Activated B cell treated with CpG ODN at 0.5 μM for 24 hours (primary cell): ENCODE results near the gene PPIL4. TPM values are rescaled to one million over a fixed set of nuclear protein-coding genes. Genes with fewer than 3 reads are reported as not detected.
A peak's percentile ranks its signal among the peaks of the same experiment; 100 is the strongest.

Experiments
- ATAC-seq: fragments of 200-7000 bp; cut with Tn5 transposase; one replicate; pipeline ENCODE4 v1.10.0; 2021; ENCODE audit warnings: low read depth, mild to moderate bottlenecking, moderate library complexity
- CTCF ChIA-PET: fragments of 350-600 bp; sonication (Branson Sonifier 250); formaldehyde crosslinking; loops from one replicate; lab custom pipeline; 2021; ENCODE audit warnings: antibody characterized with exemption; lab: Charles Lee
- POLR2A ChIA-PET: fragments of 350-600 bp; sonication (Branson Sonifier 250); formaldehyde crosslinking; loops from one replicate; lab custom pipeline; 2021; ENCODE audit warnings: antibody characterized with exemption; lab: Charles Lee
- DNase-seq: peaks from one replicate; pipeline ENCODE4 v3.0.0; 2022
- H3K27ac Mint-ChIP-seq: one replicate; pipeline ENCODE4 v1.8.0; 2020; ENCODE audit warnings: mixed read lengths
- H3K27me3 Mint-ChIP-seq: one replicate; pipeline ENCODE4 v1.8.0; 2021; ENCODE audit warnings: mixed read lengths
- H3K36me3 Mint-ChIP-seq: one replicate; pipeline ENCODE4 v1.8.0; 2021; ENCODE audit warnings: low read depth, mixed read lengths
- H3K4me1 Mint-ChIP-seq: one replicate; pipeline ENCODE4 v1.8.0; 2021; ENCODE audit warnings: mixed read lengths
- H3K4me3 Mint-ChIP-seq: one replicate; pipeline ENCODE4 v1.8.0; 2020; ENCODE audit warnings: mild to moderate bottlenecking, mixed read lengths
- H3K9me3 Mint-ChIP-seq: one replicate; pipeline ENCODE4 v1.8.0; 2020; ENCODE audit warnings: mixed read lengths
- intact Hi-C: fragments of 100-400 bp; cut with micrococcal nuclease; formaldehyde crosslinking; loops from one replicate; pipeline ENCODE4 v1.15.1; 2024
- total RNA-seq: library from RNA; stranded (reverse); gene quantifications from 2 replicates; pipeline ENCODE4 v1.2.3, GENCODE V29; 2022
- TF ChIP-seq, protein P1 (sequence below): fragments of 200-600 bp; IDR thresholded peaks from one replicate; pipeline ENCODE4 v1.8.0; 2022; ENCODE audit warnings: antibody characterized with exemption, mild to moderate bottlenecking

PPIL4 gene
- total RNA-seq, 1 donor from 2014 or later: 24.0 TPM

DNA sequence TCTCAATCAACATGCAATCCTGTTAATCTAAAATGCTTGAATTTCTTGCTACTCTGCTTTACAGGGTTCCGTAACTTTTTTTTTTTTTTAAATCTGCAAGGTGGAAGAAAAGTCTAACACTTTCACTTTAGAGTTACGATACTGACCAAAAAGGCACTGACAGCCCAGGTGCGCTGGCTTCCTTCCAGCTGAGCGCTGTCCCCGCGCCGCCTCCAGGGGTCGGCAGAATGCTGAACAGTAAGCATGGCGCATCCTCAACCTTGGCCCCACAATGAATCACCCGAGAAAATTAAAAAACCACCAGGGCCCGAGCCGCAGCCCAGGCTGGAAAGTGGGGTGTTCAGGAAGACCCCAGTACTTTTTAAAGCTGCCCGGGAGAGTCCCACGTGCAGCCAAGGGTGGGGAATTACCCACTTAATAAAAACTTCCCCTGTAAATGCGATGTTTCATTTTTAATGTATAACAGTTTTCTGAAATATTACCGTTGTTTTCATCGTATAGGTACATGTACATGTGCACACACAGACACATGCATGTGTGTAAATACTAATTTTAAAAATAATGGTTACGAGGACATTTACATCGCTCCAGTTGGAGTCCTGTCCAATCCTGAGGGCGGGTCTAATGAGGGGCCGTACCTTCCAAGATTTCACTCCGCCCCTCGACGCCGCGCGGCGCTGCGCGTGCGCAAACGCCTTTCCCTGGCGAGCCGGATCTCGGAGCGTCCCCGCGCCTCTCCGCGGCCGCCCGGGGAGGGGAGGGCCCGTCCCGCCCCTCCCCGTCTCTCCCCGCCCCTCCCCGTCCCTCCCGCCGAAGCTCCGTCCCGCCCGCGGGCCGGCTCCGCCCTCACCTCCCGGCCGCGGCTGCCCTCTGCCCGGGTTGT is 19.9 kb upstream of the PPIL4 start, which contains the start of gene GINM1:
TSS of gene GINM1 (plus strand) at position 849 of the 883 bp plus-strand sequence. CDS start 40 bp downstream, outside the sequence.
- Mint-ChIP-seq H3K36me3 (peaks cover 8% of the 10 kb centered on the region), H3K4me3 (peak within 1 kb of the TSS; percentile 93), H3K27me3 (no peaks in the 10 kb centered on the region), H3K27ac (peak within 1 kb of the TSS; percentile 92), H3K9me3 (no peaks in the 10 kb centered on the region), H3K4me1 (peaks cover 22% of the 10 kb centered on the region)
- intact Hi-C loops: loop anchor here (1.0 to 5.0 kb wide), 10 partner anchors 19 to 1825 kb away; partner anchors contain the start of genes KATNA1, LATS1, LRP11 and PCMT1
- ATAC-seq (peak; percentile 85), DNase-seq (peak; percentile 97)
- CTCF ChIA-PET: interaction anchor here (0.8 to 2.8 kb wide), 2 partner anchors 20 to 181 kb away, joined by 3 to 10 read pairs; partner anchors contain the start of gene PPIL4
- POLR2A ChIA-PET: interaction anchor here (0.6 to 2.6 kb wide), 12 partner anchors 10 to 1035 kb away, joined by 3 to 25 read pairs (median 4); partner anchors contain the start of gene PPIL4
- TF ChIP-seq, protein P1, sequence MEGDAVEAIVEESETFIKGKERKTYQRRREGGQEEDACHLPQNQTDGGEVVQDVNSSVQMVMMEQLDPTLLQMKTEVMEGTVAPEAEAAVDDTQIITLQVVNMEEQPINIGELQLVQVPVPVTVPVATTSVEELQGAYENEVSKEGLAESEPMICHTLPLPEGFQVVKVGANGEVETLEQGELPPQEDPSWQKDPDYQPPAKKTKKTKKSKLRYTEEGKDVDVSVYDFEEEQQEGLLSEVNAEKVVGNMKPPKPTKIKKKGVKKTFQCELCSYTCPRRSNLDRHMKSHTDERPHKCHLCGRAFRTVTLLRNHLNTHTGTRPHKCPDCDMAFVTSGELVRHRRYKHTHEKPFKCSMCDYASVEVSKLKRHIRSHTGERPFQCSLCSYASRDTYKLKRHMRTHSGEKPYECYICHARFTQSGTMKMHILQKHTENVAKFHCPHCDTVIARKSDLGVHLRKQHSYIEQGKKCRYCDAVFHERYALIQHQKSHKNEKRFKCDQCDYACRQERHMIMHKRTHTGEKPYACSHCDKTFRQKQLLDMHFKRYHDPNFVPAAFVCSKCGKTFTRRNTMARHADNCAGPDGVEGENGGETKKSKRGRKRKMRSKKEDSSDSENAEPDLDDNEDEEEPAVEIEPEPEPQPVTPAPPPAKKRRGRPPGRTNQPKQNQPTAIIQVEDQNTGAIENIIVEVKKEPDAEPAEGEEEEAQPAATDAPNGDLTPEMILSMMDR: no peak

DNA sequence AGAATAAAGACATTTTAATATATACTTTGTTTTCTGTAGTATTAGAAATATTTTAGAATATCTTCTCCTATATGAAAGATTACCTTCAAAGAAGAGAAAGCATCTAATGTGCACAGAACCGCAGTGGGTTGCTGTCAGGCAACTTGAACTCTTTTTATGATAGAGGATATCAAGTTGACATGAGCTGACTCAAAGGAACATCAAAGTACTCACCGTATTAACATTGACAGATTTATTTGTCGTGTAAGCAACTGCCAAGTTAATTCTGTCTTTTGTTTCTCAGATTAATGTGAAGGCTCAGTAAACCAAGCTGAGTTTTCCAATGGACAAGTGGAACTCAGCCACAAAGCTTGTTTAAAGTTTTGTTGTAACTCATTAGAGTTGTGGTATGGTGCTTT is 18.1 kb upstream of the PPIL4 start:
- peaks cover 4% of the 10 kb centered on the region for H3K27me3 Mint-ChIP-seq
- intact Hi-C loops: loop anchor here (2.0 kb wide), 1 partner anchor 65 kb away; no protein-coding TSS in a partner anchor
- ATAC-seq (no peak), DNase-seq (no peak)
- H3K4me3 Mint-ChIP-seq: no peak overlapping the region
- TF ChIP-seq, protein P1: no peak
- peaks cover 22% of the 10 kb centered on the region for H3K4me1 Mint-ChIP-seq
- no peak overlapping the region for H3K27ac Mint-ChIP-seq
- H3K9me3 Mint-ChIP-seq: no peaks in the 10 kb centered on the region
- peaks cover 8% of the 10 kb centered on the region for H3K36me3 Mint-ChIP-seq
- POLR2A ChIA-PET: interaction anchor here (2.6 kb wide), 1 partner anchor 18 kb away, joined by 25 read pairs; the partner anchor contains the start of gene PPIL4
- CTCF ChIA-PET: interaction anchor here (2.8 kb wide), 1 partner anchor 18 kb away, joined by 10 read pairs; the partner anchor contains the start of gene PPIL4

DNA sequence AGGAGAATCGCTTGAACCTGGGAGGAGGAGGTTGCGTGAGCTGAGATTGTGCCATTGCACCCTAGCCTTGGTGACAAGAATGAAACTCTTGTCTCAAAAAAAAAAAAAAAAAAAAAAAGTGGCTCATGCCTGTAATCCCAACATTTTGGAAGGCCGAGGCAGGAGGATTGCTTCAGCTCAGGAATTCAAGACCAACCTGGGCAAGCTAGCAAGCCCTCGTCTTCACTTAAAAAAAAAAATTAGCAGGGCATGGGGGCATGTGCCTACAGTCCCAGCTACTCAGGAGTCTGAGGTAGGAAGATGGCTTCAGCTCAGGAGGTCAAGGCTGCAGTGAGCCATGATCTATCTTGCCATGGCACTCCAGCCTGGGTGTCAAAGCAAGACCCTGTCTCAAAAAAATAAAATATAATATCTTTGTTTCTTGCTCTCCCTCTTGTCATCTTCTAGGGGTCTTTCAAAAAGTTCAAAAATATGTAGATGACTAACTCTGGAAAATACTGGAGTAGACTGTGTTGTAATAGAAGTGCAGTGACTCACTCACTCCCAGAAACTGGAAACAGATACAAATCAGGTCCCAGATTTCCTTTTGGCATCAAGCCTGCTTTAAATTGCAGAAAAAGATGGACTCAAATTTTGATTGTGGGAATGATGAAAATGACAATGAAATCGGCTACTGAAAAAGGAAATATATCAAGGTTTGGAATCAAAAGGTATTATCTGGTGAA is 17.5 kb upstream of the PPIL4 start:
- peaks cover 8% of the 10 kb centered on the region for H3K36me3 Mint-ChIP-seq

DNA sequence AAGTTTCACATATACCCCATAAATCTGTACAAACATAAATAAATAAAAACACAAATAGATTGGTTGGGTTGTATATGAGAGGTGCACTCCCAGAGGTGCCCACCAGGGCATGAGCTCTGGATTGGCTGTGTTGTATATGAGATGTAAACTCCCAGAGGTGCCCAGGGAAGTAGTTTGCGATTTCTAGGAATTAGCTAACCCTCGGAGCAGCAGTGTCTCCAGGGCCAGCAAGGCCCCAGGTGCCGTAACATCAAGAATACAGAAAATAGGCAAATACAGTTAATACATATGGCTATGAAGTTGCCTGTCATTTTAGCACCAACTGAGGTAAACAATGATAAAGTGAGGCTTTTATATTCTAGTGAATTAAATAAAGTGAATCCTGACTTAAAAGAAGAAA is 14.9 kb upstream of the PPIL4 start:
- ATAC-seq (no peak), DNase-seq (no peak)
- Mint-ChIP-seq H3K4me1 (peaks cover 6% of the 10 kb centered on the region), H3K4me3 (no peak overlapping the region), H3K9me3 (no peaks in the 10 kb centered on the region), H3K27ac (no peak overlapping the region), H3K36me3 (peaks cover 3% of the 10 kb centered on the region), H3K27me3 (peaks cover 8% of the 10 kb centered on the region)
- intact Hi-C loops: no loop called here
- TF ChIP-seq, protein P1: no peak
- ChIA-PET POLR2A (no interaction called here), CTCF (no interaction called here)

More for the DNA sequence above, 17.5 kb upstream of the PPIL4 start:
- ChIA-PET CTCF (interaction anchor here (2.8 kb wide), 1 partner anchor 18 kb away, joined by 10 read pairs; the partner anchor contains the start of gene PPIL4), POLR2A (no interaction called here)
- Mint-ChIP-seq H3K4me3 (no peak overlapping the region), H3K27me3 (peaks cover 4% of the 10 kb centered on the region), H3K9me3 (no peaks in the 10 kb centered on the region), H3K4me1 (peaks cover 22% of the 10 kb centered on the region), H3K27ac (no peak overlapping the region)
- no peak for DNase-seq
- TF ChIP-seq, protein P1: no peak
- ATAC-seq: no peak
- intact Hi-C loops: no loop called here
